PC-3 (cell line): ENCODE results near the gene HGS. TPM values are rescaled to one million over a fixed set of nuclear protein-coding genes. Genes with fewer than 3 reads are reported as not detected.

ENCODE experiments used
- ATAC-seq: fragments of 200-7000 bp; cut with Tn5 transposase; 2 replicates; pipeline ENCODE4 v1.9.1; 2020; ENCODE audit warnings: mild to moderate bottlenecking, moderate library complexity
- BruUV-seq: library from RNA; stranded (reverse); fragments of 400-500 nt; replicated peaks from 2 replicates; lab custom pipeline; 2021; lab: Mats Ljungman, UMichigan
- CTCF ChIA-PET: fragments of 300-600 bp; sonication (Branson Sonifier 250); formaldehyde crosslinking; loops from one replicate; lab custom pipeline; 2022; ENCODE audit warnings: antibody characterized with exemption; lab: Charles Lee
- POLR2A ChIA-PET: fragments of 300-600 bp; sonication (Branson Sonifier 250); formaldehyde crosslinking; loops from one replicate; lab custom pipeline; 2022; ENCODE audit warnings: antibody characterized with exemption; ENCODE audit not compliant: unreplicated experiment; lab: Charles Lee
- DNase-seq: peaks from one replicate; pipeline ENCODE4 v3.0.0-alpha.2; 2015
- H2AFZ ChIP-seq: fragments of 300-600 bp; sonication (generic); 2 replicates; pipeline ENCODE4 v1.6.0; 2016; ENCODE audit warnings: antibody characterized with exemption, low read length
- H3F3A ChIP-seq: fragments of 300-600 bp; sonication (generic); one replicate; pipeline ENCODE4 v1.6.0; 2017; ENCODE audit warnings: antibody characterized with exemption, low read length, control low read depth, mild to moderate bottlenecking; ENCODE audit not compliant: unreplicated experiment
- H3K27ac ChIP-seq: fragments of 300-600 bp; sonication (generic); 2 replicates; pipeline ENCODE4 v1.5.1; 2016; ENCODE audit warnings: mild to moderate bottlenecking, low read length
- H3K27me3 ChIP-seq: fragments of 300-600 bp; sonication (generic); 2 replicates; pipeline ENCODE4 v1.6.1; 2016; ENCODE audit warnings: low read length, mixed read lengths
- H3K36me3 ChIP-seq: fragments of 300-600 bp; sonication (generic); 2 replicates; pipeline ENCODE4 v1.6.1; 2016; ENCODE audit warnings: low read depth, mixed run types, low read length, mixed read lengths
- H3K4me1 ChIP-seq: fragments of 300-600 bp; sonication (generic); 2 replicates; pipeline ENCODE4 v1.5.1; 2016; ENCODE audit warnings: low read length; ENCODE audit not compliant: insufficient read depth
- H3K4me2 ChIP-seq: fragments of 300-600 bp; sonication (generic); 2 replicates; pipeline ENCODE4 v1.6.0; 2016; ENCODE audit warnings: low read length
- H3K4me3 ChIP-seq: fragments of 300-600 bp; sonication (generic); 2 replicates; pipeline ENCODE4 v1.5.1; 2016; ENCODE audit warnings: mild to moderate bottlenecking, low read length, mixed read lengths
- H3K79me2 ChIP-seq: fragments of 300-600 bp; sonication (generic); 2 replicates; pipeline ENCODE4 v1.6.1; 2017; ENCODE audit warnings: low read length, mixed read lengths
- H3K9ac ChIP-seq: fragments of 300-600 bp; sonication (generic); 2 replicates; pipeline ENCODE4 v1.6.0; 2016; ENCODE audit warnings: mild to moderate bottlenecking, low read length
- H3K9me2 ChIP-seq: fragments of 300-600 bp; sonication (generic); replicated peaks from 2 replicates; pipeline ENCODE4 v1.6.1; 2016; ENCODE audit warnings: mixed run types, low read length, mixed read lengths
- H3K9me3 ChIP-seq: fragments of 300-600 bp; sonication (generic); 2 replicates; pipeline ENCODE4 v1.6.1; 2016; ENCODE audit warnings: low read length, mixed read lengths
- H4K20me1 ChIP-seq: fragments of 300-600 bp; sonication (generic); 2 replicates; pipeline ENCODE4 v1.6.1; 2016; ENCODE audit warnings: low read length, mixed read lengths
- EZH2 ChIP-seq: fragments of 300-600 bp; sonication (generic); IDR thresholded peaks from one replicate; pipeline ENCODE4 v1.6.1; 2017; ENCODE audit warnings: antibody characterized with exemption, mild to moderate bottlenecking, low read length; ENCODE audit not compliant: unreplicated experiment
- EZH2phosphoT487 ChIP-seq: fragments of 300-600 bp; sonication (generic); IDR thresholded peaks from 2 replicates; pipeline ENCODE4 v1.6.1; 2018; ENCODE audit warnings: mild to moderate bottlenecking, antibody characterized with exemption, low read length, borderline replicate concordance
- intact Hi-C: fragments of 100-400 bp; cut with micrococcal nuclease; formaldehyde crosslinking; loops from 2 replicates; pipeline ENCODE4 v1.9.0; 2023
- total RNA-seq: library from RNA; depleted of rRNA; stranded (reverse); fragments of >200 nt; gene quantifications from 2 replicates; pipeline ENCODE4 v1.2.3, GENCODE V29; 2014
- TF ChIP-seq, protein P1 (sequence below): fragments of 300-600 bp; sonication (generic); conservative IDR thresholded peaks from 2 replicates; pipeline ENCODE4 v1.5.1; 2017; ENCODE audit warnings: antibody characterized with exemption, low read depth, mild to moderate bottlenecking, low read length

Gene HGS
- total RNA-seq, 1 experiment from 2014 or later: 177 TPM

DNA sequence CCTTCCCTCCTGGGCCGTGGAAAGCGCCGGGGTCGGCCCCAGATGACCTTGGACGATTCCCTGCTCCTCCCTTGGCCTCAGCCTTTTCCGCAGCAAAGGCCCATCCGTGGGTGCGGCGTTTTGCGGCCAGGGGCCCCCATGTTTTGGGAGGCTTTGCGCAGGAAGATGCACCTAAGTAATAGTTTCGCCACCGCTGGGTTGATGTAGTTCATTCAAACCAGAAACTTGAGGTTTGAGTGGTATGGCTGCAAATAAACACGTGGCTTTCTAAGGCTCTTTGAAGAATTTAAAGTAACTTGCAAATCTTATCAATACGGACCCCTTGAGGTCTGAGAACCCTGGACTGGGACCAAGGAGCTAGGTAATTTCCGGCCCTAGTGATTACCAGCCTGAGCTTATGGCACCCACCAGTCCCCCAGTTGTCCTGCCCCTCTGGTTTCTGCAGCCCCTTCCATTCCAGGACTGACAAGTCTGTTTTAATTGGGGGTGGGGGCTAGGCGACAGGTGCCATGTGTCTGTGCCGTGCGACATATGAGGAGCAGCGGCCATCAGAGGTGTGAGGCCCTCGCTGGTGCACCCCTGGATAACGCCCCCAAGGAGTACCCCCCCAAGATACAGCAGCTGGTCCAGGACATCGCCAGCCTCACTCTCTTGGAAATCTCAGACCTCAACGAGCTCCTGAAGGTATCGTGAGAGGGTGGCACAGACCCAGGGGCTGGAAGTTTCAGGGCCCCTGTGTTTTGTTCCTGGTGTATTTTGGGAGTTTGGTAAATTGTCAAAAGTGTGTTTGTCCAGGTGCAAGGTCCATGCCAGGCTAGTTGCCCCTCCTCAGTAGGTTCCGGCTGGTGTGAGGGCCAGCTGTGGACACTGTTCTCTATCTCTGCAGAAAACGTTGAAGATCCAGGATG is 20.2 kb downstream of the HGS start:
- H4K20me1 ChIP-seq: peaks cover 15% of the 10 kb centered on the region; the same call in 1 of the 2 replicates
- no peaks in the 10 kb centered on the region for H3K9me3 ChIP-seq
- no peaks in the 10 kb centered on the region for H3K9me2 ChIP-seq
- ATAC-seq (no peak), DNase-seq (no peak)
- H3K4me1 ChIP-seq: peaks cover 22% of the 10 kb centered on the region
- H3F3A ChIP-seq: peaks cover 3% of the 10 kb centered on the region
- H3K27ac ChIP-seq: peak overlapping the region; percentile 74
- intact Hi-C loops: no loop called here
- ChIA-PET CTCF (no interaction called here), POLR2A (interaction anchor here (0.8 to 1.0 kb wide), 3 partner anchors 9 to 325 kb away, joined by 3 to 10 read pairs (median 6); no protein-coding TSS in a partner anchor)
- H3K36me3 ChIP-seq: peaks cover 45% of the 10 kb centered on the region
- peak overlapping the region; percentile 75 for H3K4me3 ChIP-seq
- peak overlapping the region; percentile 99 for H3K9ac ChIP-seq
- peaks cover 74% of the 10 kb centered on the region for H3K79me2 ChIP-seq
- peak overlapping the region; percentile 62; the same call in 1 of the 2 replicates for H2AFZ ChIP-seq
- TF ChIP-seq, protein P1, sequence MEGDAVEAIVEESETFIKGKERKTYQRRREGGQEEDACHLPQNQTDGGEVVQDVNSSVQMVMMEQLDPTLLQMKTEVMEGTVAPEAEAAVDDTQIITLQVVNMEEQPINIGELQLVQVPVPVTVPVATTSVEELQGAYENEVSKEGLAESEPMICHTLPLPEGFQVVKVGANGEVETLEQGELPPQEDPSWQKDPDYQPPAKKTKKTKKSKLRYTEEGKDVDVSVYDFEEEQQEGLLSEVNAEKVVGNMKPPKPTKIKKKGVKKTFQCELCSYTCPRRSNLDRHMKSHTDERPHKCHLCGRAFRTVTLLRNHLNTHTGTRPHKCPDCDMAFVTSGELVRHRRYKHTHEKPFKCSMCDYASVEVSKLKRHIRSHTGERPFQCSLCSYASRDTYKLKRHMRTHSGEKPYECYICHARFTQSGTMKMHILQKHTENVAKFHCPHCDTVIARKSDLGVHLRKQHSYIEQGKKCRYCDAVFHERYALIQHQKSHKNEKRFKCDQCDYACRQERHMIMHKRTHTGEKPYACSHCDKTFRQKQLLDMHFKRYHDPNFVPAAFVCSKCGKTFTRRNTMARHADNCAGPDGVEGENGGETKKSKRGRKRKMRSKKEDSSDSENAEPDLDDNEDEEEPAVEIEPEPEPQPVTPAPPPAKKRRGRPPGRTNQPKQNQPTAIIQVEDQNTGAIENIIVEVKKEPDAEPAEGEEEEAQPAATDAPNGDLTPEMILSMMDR: no peak
- TF ChIP-seq EZH2phosphoT487: no peak
- no peak for TF ChIP-seq EZH2
- peak overlapping the region; percentile 97 for H3K4me2 ChIP-seq
- BruUV-seq: TSS peak; percentile 42
- no peaks in the 10 kb centered on the region for H3K27me3 ChIP-seq

DNA sequence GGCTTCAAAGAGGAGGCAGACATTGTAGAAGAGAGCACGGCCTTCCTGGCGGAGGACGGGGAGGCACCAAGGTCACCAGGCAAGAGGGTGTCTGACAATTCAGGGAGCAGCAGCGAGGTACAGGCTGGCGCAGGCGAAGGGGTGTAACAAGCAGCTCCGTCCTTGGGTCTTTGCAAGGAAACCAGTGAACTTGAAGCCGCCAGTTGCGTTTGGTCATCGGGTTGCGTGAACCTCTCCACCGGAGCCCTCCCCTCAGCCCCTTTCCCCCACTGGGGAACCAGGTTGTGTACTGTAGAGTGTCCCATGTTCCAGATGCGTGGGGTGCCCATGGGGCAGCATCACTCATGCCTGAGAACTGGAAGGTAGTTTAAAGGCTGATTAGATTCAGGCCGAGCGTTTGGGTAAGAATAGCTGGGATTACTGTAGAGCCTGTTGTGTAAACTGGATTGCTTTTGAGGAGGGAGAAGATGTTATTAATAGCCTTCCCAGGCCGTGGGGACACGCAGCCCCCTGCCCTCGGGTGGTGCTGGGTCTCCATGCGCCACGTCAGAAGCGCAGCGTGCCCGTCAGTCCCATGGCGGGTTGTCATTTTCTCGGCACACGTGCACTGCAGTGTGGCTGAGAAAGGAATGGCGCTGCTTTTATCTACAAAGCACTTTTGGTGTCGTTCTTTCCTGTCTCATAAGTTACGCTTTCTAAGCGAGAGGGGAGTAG is 21.9 kb downstream of the HGS start:
- Histone ChIP-seq H2AFZ (no peak overlapping the region), H3K36me3 (peaks cover 40% of the 10 kb centered on the region), H4K20me1 (peaks cover 15% of the 10 kb centered on the region; the same call in 1 of the 2 replicates), H3K4me3 (no peak overlapping the region), H3K9ac (no peak overlapping the region), H3K27ac (no peak overlapping the region), H3K9me3 (no peaks in the 10 kb centered on the region), H3K79me2 (peaks cover 61% of the 10 kb centered on the region), H3K9me2 (no peaks in the 10 kb centered on the region), H3K4me2 (no peak overlapping the region), H3K4me1 (peaks cover 30% of the 10 kb centered on the region), H3F3A (no peaks in the 10 kb centered on the region), H3K27me3 (no peaks in the 10 kb centered on the region)
- CTCF ChIA-PET: no interaction called here
- no TSS peak for BruUV-seq
- intact Hi-C loops: no loop called here
- POLR2A ChIA-PET: no interaction called here
- ATAC-seq (no peak), DNase-seq (no peak)
- TF ChIP-seq, protein P1: no peak
- TF ChIP-seq EZH2phosphoT487 (no peak), EZH2 (no peak)
